NCI-H510A treated with DMSO at 0.1 percent for 48 hours (cell line): ENCODE data around the gene MALL.
"Not testable (repeated sequence)": the region's sequence is repeated elsewhere in the genome, so short reads cannot be mapped to it uniquely, and the experiment has no call there.

Experiments
- DNase-seq: peaks from one replicate; lab custom pipeline; 2025; lab: John Stamatoyannopoulos, UW

MALL gene

DNA sequence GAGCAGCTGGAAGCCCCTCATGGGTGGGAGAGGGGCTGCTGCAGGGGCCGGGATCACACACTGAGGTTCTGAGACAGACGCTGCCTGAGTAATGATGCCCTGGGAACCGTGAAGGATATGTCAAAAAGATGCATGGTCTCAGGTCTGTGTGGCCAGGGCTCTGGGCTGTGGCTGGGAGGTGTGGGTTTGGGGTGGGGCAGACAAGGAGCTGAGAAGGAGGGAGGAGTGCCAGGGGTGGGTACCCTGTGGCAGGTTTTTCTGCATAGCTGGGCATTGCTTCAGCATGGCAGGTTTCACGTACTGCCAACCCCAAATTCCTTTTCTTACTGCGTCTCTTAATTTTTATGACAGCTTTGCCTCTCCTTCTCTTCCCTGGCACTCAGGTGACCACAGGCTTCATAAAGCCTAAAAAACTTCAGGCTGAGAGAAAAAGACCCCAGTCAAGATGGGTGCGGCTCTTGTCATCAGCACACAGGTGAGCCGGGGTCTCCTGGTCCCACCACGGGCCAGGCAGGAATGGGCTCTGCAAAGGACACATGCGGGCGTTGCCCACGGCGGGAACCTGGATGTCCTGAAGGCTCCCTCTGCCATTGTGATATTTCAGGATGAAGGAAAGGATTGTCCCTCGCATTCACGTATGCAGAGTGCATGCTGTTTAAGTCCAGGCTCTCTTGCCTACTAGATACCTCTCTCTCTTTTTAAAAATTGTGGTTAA lies 18.0 kb downstream of the MALL start:
- DNase-seq: no peak

DNA sequence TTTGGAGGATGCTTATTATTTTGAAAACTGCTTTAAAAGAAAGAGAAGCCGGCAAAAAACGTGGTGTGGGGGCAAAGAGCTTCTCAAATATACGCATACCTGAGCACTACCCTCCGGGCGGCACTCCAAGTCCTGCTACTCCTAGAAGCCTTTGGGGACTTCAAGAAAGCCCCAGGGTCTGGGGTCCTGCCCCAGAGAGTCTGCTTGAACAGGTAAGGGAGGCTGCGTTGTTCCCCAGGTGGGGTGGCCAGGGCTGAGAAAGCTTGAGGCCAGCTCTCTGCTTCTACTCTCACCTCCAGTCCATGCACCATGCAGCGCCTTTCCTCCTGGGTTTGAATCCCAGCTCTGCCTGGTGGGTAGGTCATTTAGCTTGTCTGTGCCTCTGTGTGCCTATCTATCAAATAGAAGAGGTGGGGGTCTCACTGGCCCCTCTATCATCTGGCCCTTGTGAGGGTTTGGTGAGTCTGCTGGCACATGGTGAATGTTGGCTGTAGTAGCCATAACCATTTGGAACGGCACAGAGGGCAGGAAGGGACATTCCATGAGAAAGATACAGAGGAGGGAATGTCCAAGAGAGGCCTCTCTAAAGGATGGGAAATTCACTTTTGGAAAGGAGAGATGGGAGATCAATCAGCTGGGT lies 19.5 kb downstream of the MALL start:
- no peak for DNase-seq

DNA sequence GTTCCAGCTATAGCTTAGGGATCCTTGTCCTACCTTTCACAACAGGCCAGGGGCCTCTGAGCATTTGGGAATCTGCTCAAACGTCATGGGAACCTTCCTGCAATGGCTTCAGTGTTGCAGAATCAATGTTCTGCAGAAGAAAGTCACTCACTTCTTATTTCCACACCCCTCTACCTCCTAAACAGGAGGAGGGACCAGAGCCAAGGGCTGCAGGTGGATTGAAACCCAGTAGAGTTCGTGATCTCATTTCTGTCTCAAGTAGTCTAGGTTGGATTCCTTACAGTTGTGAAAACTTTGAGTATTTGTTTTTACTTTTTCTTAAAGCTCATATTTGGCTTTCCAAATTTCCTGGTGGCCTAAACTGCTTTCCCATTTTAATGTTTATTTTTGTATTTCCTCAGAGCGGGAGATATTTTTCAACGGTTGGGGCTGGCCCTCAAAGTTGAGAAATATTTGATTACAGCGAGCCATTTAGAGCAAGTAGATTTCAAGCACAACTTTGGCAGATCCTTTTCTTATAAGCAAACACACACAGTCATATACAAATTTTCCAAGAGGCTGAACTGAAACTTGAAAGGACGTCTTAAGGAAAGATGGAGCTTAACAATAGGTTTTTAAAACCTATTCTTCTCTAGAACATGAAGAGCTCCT lies 20.6 kb downstream of the MALL start:
- not testable (repeated sequence) for DNase-seq

GRCh38 chr2:110093924-110094323 lies 21.7 kb downstream of the MALL start:
- not testable (repeated sequence) for DNase-seq

DNA sequence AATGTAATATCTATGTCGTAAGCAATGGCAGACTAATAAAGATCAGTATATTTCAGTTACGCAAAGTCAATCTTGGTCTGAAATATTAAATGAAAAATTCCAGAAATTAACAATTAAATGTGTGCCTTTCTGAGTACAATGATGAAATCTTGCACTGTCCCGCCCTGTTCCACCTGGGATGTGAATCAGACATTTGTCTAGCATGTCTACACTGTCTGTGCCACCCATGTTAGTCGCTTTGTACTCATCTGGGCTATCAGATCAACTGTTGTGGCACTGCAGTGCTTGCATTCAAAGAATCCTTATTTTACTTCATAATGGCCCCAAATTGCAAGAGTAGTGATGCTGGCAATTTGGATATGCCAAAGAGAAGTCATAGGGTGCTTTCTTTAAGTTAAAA lies 25.5 kb downstream of the MALL start:
- not testable (repeated sequence) for DNase-seq

- not testable (repeated sequence) for DNase-seq
These were observed 31.9 kb downstream of the MALL start for GRCh38 chr2:110083757-110084156.

DNA sequence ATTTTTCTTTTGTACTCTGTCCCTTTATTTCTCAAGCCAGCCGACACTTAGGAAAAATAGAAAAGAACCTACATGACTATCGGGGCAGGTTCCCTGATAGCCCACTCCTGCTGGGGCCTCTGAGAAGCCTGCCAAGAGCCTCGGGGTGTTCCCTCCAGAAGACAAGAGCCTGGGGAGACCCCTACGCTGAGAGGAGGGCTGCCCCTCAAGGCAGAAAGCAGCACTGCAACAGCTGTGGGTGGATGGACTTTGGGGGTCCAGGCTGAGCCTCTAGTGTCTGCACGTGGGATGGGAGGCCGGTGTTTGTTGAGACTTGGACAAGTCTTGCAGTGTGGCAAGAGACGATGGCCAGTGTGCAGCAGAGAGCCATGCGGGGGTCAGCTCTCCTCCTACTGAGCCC lies 32.5 kb downstream of the MALL start:
- DNase-seq: not testable (repeated sequence)

DNA sequence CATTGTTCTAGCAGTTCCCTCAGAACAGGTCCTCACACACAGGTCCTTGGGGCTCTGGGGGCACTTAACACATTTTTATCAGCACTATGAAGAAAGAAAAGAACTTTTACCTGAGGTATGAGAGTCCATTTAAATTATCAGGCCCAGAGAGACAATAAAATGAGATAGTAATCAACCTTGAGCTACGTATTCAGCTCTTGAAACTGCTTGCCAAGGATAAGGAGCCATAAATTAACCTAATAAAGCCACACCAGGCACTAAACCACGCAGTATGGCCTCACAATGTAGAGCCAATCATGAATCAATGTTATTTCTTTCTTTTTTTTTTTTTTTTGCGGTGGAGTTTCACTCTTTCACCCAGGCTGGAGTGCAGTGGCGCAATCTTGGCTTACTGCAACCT lies 37.5 kb downstream of the MALL start:
- DNase-seq: not testable (repeated sequence)

- not testable (repeated sequence) for DNase-seq
These were observed 39.7 kb downstream of the MALL start for GRCh38 chr2:110075896-110076295.

DNA sequence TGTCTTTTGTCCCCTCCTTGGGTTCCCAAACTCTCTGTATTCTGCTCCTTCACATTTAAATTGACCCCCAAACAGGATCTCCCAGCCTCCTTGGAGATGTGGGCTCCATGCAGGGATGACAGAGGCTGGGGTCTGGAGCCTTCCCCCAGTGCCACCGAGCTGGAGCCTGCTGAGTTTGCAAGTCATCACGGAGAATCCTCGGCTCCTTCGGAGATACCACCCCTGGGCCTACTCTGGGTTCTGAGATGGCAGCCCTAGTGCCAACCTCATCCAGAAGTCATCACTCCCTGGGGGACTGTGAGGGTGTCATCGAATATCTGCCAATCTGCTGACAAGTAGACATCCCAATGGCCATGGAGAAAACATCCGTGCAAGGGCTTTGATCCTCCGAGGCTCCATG lies 45.8 kb downstream of the MALL start:
- DNase-seq: not testable (repeated sequence)

DNA sequence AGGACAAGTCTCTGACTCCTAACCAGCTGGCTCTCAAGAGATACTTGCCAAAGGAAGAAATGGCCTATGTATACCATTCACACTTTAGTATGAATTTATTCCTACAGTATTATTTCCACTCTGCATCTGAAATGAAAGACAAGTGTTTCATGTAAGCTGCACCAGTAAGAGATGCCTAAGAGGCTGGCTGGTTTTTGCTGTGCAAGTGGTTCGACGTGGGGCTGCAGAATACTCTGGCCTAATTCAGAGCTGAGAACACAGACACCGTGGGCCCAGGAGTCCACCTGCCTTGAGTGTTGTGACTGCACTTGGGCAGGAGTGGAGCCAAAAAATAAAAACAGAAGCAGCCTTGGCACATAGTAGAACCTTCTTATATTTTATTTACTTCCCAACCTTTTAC lies 47.5 kb downstream of the MALL start:
- not testable (repeated sequence) for DNase-seq

DNA sequence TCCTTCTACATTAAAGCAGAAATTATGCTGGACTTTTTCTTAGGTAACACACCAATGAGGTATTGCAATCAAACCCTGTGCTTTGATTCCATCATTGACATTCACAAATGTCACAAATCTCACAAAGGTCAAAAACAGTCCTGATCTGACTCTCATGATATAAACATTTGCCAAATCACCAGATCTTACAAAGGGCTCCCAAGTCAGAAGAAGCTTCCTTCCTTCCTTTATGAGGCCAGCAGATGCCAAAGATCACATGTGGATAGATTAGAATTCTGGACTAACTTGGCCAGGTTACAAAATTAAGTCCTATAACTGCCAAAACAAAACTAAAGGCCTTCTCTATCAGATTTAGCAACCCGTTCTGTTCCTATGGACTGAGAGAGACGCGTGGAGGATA lies 53.3 kb downstream of the MALL start:
- not testable (repeated sequence) for DNase-seq

GRCh38 chr2:110060550-110060949 lies 55.1 kb downstream of the MALL start:
- not testable (repeated sequence) for DNase-seq

- DNase-seq: not testable (repeated sequence)
These were observed 55.8 kb downstream of the MALL start for GRCh38 chr2:110059694-110060358.

DNA sequence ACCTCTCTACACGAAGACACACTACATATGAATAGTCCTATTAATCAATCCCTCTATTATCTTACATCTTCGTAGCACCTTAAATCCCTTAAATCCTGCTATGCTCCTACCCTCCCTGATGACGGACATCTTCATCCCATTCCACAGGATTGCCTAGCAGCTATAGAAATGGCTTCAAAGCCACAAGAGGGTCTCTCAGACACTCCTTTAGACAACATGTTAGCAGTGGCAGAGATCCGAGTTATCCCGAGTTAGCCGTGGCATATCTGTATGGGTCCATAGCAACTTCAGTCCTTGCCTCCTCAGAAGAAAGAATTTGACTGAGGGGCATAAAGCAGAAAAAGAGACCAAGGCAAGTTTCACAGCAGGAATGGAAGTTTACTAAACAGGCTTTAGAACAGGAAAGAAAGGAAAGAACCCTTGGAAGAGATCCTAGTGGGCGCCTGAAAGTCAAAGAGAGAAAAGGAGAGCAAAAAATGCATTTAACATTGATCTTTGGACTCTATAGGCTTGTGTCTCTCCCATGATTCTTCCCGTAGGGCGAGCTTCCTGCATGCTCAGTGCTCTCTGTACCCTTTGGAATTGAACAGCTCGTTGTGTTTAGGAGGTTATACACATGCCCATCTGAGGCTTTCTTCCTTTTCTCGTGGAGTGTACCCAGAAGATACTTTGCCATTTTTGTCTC lies 56.5 kb downstream of the MALL start:
- not testable (repeated sequence) for DNase-seq

GRCh38 chr2:110058034-110058433 lies 57.6 kb downstream of the MALL start:
- not testable (repeated sequence) for DNase-seq

DNA sequence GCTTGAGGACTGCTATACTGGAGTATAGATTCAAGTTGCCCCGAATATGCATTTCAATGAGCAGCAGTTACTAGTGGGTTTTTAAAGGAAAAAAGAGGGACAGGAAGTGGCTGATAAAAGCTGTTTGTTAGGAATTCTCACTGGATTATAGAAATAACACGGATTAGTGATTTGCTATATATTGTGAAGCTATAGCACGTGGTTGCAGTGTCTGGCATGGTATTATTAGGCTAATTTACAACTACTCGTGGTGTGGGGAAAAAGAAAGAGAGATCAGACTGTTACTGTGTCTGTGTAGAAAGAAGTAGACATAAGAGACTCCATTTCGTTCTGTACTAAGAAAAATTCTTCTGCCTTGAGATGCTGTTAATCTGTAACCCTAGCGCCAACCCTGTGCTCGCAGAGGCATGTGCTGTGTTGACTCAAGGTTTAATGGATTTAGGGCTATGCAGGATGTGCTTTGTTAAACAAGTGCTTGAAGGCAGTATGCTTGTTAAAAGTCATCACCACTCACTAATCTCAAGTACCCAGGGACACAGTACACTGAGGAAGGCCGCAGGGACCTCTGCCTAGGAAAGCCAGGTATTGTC lies 59.7 kb downstream of the MALL start:
- not testable (repeated sequence) for DNase-seq

GRCh38 chr2:110054521-110055407 lies 60.9 kb downstream of the MALL start:
- not testable (repeated sequence) for DNase-seq

DNA sequence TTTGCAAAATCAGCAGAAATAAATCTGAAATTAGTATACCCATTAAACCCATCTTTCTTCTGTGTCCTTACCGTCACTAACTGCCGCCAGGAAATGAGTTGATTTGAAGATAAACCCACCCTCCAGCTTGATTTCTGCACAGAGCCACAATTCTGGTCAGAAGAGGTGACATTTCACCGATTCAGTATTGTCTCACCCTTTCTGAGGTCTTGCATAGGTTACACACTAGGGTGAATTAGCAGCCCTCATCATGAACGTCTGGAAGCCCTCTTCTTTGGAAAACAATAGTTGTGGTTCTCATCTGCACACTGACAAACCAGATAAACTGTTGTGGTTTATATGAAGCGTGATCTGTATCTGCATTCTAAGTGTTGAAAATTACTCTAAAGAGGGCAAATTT lies 61.9 kb downstream of the MALL start:
- DNase-seq: not testable (repeated sequence)

DNA sequence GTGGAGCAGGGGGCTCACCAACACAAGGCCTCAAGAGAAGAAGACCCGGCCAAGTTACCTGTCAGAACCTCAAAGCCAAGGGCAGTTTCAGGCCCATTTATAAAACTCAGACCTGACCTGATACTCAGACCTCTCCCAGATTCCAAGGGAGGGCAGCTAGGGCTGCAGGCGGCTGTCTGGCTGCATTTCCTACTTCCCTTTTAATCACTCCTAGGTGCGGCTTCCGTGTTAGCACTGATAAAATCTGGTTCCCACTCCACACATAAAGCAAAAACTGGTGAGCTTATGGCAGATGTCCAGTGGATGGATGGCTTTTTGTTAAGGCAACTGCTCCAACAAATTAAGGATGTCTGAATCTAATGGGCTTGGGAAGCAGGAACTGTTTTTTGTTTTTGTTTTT lies 63.5 kb downstream of the MALL start:
- not testable (repeated sequence) for DNase-seq
